ENCODE measurements around the gene AGR2. TPM values are rescaled to one million over a fixed set of nuclear protein-coding genes. Genes with fewer than 3 reads are reported as not detected.

Gene AGR2
- total and polyA plus RNA-seq, 10 of the 15 experiments (the other 5 are each of a cell fraction or from before 2014, with no cell fraction given), result 0.67 TPM; not detected in 9

- no peak for TF ChIP-seq ZBTB11 (CRISPR knock-in tag; IDR thresholded peaks at IDR 0.05)
- TF ChIP-seq CBX3 (IDR thresholded peaks at IDR 0.05; ENCODE audit: borderline replicate concordance, low read depth), result no peak
Measured at GRCh38 chr7:16841681-16842080, 36.9 kb upstream of the AGR2 start (continued).

- H3K4me1 ChIP-seq (ENCODE audit: control insufficient read depth, insufficient read depth, low read length), result no peaks in the 10 kb centered on the region
- no peaks in the 10 kb centered on the region; a peak in 1 of 4 replicates for H3K27me3 ChIP-seq (replicated peaks in 1 of 2; ENCODE audit: control insufficient read depth in 2 of 2, insufficient read depth in 2 of 2, low read length in 1 of 2)
- no peak overlapping the region for H2AFZ ChIP-seq (ENCODE audit: control insufficient read depth, low read depth, low read length)
- FAIRE-seq, result no peak
- H3K9ac ChIP-seq (ENCODE audit: control insufficient read depth, insufficient read depth, low read length), result no peak overlapping the region
- no peaks in the 10 kb centered on the region for H3K9me3 ChIP-seq (replicated peaks; ENCODE audit: control insufficient read depth, insufficient read depth, low read length)
- H3K4me2 ChIP-seq (ENCODE audit: control insufficient read depth, insufficient read depth), result no peak overlapping the region
- RAD21 ChIA-PET (ENCODE audit: unreplicated experiment), result no interaction called here
- intact Hi-C loops (cut with micrococcal nuclease; ENCODE audit: unreplicated experiment) (no loop called here), in situ Hi-C loops (cut with MboI) (no loop called here)
- CTCF ChIA-PET, result no interaction called here
- no peaks in the 10 kb centered on the region for H3K79me2 ChIP-seq (ENCODE audit: control insufficient read depth, insufficient read depth, low read length)
- 73% methylated on average over 6 of the region's 6 CpGs for WGBS (ENCODE audit: insufficient coverage, insufficient replicate concordance, low lambda C conversion rate, missing lambda C conversion rate)
- no peaks in the 10 kb centered on the region for H4K20me1 ChIP-seq (ENCODE audit: control insufficient read depth, insufficient read depth)
- POLR2A ChIA-PET, result no interaction called here
- no TSS peak for BruUV-seq (replicated peaks)
- SMC1A ChIA-PET (ENCODE audit: uncharacterized antibody, unreplicated experiment), result interaction anchor here (1.0 kb wide), 1 partner anchor 113 kb away, joined by 3 read pairs; no protein-coding TSS in a partner anchor
- H3K27ac ChIP-seq (ENCODE audit: control insufficient read depth, insufficient read depth), result no peak overlapping the region
- H3K36me3 ChIP-seq (ENCODE audit: control insufficient read depth in 2 of 2, insufficient read depth in 2 of 2, low read length in 1 of 2), result no peaks in the 10 kb centered on the region
- ATAC-seq, result no peak
- DNase-seq (ENCODE audit: low read depth, low spot score), result no peak
- H3K4me3 ChIP-seq, result no peak overlapping the region
- TF ChIP-seq ZNF24 (IDR thresholded peaks at IDR 0.05) (no peak), ESRRA (IDR thresholded peaks at IDR 0.05; ENCODE audit: low read length) (no peak), E4F1 (IDR thresholded peaks at IDR 0.05; ENCODE audit: borderline replicate concordance, partially characterized antibody) (no peak), ZSCAN29 (IDR thresholded peaks at IDR 0.05) (no peak), LARP7 (IDR thresholded peaks at IDR 0.05) (no peak), CUX1 (IDR thresholded peaks at IDR 0.05; ENCODE audit: insufficient replicate concordance, low read depth, low read length) (no peak), RUNX3 (IDR thresholded peaks at IDR 0.05; ENCODE audit: low read length) (no peak)
Measured at GRCh38 chr7:16840094-16840493, 35.3 kb upstream of the AGR2 start.

Measured in GM12878 (cell line).